NCI-H146 treated with DMSO at 0.1 percent for 48 hours (cell line): ENCODE measurements around the gene PROSER3.

Source experiments
- DNase-seq: peaks from one replicate; lab custom pipeline; 2025; ENCODE audit not compliant: unreplicated experiment; lab: John Stamatoyannopoulos, UW

Gene PROSER3

DNA sequence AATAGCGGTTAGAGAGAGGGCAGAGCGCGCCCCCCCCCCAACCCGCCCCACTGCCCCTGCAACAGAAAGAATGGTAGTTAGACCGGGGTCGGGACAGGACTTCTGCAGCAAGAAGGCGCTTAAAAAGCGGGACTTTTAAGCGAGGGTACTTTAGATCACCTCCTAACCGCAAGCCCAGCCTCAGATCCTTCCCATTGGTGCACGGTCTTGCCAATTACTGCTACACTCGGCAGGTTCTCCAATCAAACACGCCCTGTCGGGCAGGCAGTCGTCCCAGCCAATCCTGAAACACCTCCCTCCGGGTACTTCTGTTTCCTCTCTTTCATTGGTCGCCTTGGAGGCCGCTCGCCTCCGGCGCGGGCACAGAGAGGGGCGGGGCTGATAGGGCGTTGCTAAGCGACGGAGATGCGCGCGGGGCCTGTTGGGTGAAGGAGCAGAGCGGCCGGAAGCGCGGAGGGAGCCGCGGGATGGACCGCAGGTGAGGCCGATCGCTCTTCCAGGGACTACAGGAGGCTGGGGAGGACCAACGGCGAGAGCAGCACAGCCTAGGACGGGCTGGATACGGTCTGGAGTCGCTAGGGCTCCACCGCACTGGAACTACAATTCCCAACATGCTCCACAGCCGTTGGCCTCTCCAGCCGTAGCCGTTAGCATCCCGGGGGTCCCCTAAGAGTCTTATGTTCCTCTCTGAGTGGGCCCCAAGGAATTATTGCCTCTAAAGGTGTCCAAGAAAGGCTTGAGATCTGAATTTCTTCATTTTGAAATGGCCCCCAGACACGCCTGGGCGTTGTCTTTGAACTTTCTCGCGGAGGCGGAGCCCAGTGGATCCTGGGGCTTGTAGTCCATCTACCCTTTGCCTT, at the start of gene PROSER3:
Gene PROSER3, plus strand, starts transcription at position 428 of the 860 bp plus-strand sequence. Its CDS starts 40 bp downstream, at position 468.
- peak; percentile 99 for DNase-seq

- DNase-seq, result no peak
Measured at GRCh38 chr19:35708391-35708790, 49.6 kb upstream of the PROSER3 start.

DNA sequence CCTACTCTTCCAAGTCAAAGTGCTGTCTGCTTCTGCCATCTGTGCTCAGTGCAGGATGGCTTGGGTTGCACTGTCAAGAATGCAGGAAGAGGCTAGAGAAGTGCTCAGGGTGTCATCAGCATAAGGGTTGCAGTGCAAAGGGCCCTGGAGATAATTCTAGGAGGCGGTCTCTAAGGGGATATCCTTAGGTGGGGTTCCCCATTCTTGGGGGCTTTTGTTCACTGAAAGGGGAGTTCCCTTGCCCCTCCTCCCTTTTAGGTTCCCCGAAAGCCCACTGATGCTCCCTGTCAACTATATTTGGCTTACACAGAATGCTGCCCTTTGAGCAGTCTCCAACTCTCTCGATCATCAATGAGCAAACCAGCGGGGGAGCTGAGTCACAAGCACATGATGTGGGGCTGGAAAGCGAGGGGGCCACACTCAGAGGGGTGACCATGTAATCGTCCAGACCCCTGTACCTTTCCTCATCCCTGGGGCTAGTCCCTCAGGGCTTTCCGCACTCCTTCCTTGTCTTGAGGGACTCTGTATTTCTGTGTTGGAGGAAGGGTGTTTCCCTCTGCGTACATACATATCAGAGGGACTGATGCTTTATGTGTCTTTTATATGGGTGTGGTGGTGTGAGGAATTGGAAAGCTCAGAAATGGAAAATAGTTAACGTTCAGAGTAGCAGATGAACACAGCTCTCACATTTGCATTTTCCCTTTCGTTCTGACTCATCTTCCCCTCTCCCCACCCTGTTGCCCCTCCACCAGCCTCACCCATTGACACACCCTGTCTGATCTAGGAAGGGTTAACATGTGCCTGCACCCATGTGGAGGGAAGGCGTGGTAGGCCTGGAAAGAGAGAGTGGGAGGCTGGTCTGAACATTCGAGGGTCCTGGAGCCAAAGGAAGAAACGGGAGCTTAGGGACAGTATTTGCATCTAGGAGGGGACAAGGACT, 46.9 kb upstream of the PROSER3 start:
- DNase-seq, result no peak

- no peak for DNase-seq
Measured at GRCh38 chr19:35712567-35713505, 45.1 kb upstream of the PROSER3 start.

DNA sequence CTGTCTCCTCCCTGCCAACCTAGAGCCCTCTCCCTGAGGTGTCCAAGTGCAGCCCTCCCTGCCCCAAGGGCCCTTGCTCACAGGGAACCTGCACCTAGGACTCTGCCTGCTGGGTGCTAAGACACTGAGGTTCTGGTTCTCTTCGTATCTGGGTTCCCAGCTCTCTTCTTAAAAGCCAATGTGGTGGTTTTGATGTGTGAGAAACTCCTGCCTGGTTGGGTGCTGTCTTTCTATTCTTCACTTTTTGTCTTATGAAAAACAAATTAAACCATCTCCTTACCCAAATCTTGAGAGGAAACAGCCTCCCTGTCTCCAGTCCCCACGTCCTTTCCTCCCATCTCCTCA, 44.5 kb upstream of the PROSER3 start:
- no peak for DNase-seq

DNA sequence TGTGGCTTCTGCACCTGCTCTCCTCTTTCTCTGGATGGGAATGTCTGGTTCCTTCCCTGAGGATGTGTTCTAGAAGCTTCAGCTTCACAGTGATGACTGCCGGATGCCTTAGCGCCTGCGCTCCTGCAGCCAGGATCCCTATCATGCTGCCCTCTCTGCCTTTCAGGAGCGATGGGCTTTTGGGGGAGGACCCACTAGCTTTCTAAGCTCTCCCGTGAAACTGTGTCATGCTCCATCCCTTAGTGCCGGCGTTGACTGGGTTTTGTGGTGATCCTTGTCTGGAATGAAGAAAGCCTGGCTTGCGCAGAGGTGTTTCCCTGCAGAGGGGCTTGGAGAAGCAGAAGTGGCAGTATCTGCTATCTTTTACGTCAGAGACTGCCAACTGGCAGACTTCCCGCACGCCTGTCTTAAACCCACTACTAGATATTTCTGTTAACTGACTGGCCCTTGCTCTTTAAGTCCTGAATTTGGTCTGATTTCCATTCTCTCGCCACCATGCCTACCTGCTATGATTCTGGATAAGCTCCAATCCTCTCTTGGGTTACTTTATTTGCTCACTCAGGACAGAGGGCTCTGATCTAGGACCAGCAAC, 44.0 kb upstream of the PROSER3 start:
- no peak for DNase-seq

DNA sequence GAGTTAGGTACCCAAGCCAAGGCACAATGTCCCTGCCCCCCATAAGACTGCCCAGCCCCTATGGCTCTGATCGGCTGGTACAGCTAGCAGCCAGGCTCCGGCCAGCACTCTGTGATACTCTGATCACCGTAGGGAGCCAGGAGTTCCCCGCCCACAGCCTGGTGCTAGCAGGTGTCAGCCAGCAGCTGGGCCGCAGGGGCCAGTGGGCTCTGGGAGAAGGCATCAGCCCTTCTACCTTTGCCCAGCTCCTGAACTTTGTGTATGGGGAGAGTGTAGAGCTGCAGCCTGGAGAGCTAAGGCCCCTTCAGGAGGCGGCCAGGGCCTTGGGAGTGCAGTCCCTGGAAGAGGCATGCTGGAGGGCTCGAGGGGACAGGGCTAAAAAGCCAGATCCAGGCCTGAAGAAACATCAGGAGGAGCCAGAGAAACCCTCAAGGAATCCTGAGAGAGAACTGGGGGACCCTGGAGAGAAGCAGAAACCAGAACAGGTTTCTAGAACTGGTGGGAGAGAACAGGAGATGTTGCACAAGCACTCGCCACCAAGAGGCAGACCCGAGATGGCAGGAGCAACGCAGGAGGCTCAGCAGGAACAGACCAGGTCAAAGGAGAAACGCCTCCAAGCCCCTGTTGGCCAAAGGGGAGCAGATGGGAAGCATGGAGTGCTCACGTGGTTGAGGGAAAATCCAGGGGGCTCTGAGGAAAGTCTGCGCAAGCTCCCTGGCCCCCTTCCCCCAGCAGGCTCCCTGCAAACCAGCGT, 43.2 kb upstream of the PROSER3 start:
- DNase-seq, result peak; percentile 13

- DNase-seq, result no peak
Measured at GRCh38 chr19:35715355-35715809, 42.6 kb upstream of the PROSER3 start.

DNA sequence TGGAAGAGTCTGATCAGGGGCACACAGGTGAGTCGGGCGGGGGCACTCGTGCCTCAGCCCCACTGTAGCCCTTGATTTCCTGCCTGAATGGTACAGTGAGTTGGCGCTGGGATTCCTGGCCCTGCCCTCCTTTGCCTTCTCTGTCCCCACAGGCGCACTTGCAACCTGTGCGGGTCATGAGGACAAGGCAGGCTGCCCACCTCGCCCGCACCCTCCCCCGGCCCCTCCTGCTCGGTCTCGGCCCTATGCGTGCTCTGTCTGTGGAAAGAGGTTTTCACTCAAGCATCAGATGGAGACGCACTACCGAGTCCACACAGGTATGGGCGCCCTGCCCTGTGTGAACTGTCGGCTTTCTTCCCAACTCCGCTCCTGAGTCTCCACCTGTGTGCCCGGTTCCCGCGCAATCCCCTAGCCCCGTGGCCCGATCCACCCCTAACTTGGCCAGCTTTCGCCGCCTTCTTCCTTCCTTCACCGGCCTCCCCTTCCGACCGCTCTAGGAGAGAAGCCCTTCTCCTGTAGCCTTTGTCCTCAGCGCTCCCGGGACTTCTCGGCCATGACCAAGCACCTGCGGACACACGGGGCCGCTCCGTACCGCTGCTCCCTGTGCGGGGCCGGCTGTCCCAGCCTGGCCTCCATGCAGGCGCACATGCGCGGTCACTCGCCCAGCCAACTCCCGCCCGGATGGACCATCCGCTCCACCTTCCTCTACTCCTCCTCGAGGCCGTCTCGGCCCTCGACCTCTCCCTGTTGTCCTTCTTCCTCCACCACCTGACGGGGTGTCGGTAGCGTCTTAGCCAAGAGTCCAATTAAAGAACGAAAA, 41.8 kb upstream of the PROSER3 start:
- no peak for DNase-seq

GRCh38 chr19:35716801-35717664, 40.9 kb upstream of the PROSER3 start:
- peak; percentile 98 for DNase-seq

DNA sequence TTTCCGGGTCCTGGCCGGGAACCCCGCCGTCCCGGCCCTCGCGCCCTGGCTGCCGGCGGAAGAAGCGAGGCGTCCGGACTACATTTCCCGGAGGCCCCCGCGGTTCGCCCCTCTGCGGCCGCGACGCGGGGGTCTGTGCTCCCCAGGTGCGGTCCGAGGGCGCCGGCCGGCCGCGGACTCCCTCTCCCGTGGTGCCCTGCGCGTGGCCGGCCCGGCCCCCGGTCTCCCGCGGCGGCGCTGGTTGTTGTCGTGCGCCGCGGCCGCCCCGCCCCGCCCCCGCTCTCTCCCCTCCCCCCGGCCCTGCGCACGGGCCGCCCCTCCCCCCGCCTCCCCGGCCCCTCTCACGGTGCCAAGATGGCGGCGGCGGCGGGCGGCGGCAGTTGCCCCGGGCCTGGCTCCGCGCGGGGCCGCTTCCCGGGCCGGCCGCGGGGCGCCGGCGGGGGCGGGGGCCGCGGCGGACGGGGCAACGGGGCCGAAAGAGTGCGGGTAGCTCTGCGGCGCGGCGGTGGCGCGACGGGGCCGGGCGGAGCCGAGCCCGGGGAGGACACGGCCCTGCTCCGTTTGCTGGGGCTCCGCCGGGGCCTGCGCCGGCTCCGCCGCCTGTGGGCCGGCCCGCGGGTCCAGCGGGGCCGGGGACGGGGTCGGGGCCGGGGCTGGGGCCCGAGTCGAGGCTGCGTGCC, 40.2 kb upstream of the PROSER3 start, which contains the start of gene KMT2B:
Gene KMT2B, plus strand, starts transcription at position 339 of the 680 bp plus-strand sequence. Its CDS starts 16 bp downstream, at position 355.
- DNase-seq, result no peak

- no peak for DNase-seq
Measured at GRCh38 chr19:35718345-35719041, 39.5 kb upstream of the PROSER3 start.

DNA sequence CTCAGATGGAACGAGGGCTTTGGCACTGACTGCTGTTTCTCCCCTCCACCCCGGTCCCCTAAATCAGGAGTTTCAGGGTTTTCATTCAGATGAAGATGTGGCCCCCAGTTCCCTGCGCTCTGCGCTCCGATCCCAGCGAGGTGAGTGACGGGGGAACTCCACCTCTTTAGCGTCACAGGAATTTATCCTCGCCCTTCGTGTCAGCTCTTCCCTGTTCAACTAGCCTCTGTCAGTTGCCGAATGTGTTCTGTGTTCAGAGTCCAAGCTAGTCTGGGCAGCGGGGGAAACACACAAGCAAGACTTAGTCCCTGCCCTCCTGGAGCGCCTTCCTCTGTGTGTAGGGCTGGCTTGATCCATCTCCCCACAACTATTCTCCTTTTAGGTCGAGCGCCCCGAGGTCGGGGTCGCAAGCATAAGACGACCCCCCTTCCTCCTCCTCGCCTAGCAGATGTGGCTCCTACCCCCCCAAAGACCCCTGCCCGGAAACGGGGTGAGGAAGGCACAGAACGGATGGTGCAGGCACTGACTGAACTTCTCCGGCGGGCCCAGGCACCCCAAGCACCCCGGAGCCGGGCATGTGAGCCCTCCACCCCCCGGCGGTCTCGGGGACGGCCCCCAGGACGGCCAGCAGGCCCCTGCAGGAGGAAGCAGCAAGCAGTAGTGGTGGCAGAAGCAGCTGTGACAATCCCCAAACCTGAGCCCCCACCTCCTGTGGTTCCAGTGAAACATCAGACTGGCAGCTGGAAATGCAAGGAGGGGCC, 38.4 kb upstream of the PROSER3 start:
- DNase-seq, result no peak

DNA sequence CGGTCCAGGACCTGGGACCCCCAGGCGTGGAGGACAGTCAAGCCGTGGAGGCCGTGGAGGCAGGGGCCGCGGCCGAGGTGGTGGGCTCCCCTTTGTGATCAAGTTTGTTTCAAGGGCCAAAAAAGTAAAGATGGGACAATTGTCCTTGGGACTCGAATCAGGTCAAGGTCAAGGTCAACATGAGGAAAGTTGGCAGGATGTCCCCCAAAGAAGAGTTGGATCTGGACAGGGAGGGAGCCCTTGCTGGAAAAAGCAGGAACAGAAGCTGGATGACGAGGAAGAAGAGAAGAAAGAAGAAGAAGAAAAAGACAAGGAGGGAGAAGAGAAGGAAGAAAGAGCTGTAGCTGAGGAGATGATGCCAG, 37.8 kb upstream of the PROSER3 start:
- DNase-seq, result no peak

GRCh38 chr19:35720648-35721047, 37.3 kb upstream of the PROSER3 start:
- no peak for DNase-seq

DNA sequence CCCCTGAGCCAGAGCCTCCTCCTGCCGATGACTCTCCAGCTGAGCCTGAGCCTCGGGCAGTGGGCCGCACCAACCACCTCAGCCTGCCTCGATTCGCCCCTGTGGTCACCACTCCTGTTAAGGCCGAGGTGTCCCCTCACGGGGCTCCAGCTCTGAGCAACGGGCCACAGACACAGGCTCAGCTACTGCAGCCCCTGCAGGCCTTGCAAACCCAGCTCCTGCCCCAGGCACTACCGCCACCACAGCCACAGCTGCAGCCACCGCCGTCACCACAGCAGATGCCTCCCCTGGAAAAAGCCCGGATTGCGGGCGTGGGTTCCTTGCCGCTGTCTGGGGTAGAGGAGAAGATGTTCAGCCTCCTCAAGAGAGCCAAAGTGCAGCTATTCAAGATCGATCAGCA, 36.6 kb upstream of the PROSER3 start:
- no peak for DNase-seq
